ENCODE measurements around the gene LOXHD1. TPM values are rescaled to one million over a fixed set of nuclear protein-coding genes. Genes with fewer than 3 reads are reported as not detected.

LOXHD1 gene
- polyA plus RNA-seq, 3 donors: 0.53 to 0.83 (median 0.62) TPM

- no peak for DNase-seq (ENCODE audit: extremely low read depth in 1 of 11, low read depth in 9 of 11, low spot score in 4 of 11)
Observed at GRCh38 chr18:46562674-46563192, 94.3 kb downstream of the LOXHD1 start.

GRCh38 chr18:46560671-46561045, 96.4 kb downstream of the LOXHD1 start:
- no peak for DNase-seq (ENCODE audit: extremely low read depth in 1 of 11, low read depth in 9 of 11, low spot score in 4 of 11)

DNA sequence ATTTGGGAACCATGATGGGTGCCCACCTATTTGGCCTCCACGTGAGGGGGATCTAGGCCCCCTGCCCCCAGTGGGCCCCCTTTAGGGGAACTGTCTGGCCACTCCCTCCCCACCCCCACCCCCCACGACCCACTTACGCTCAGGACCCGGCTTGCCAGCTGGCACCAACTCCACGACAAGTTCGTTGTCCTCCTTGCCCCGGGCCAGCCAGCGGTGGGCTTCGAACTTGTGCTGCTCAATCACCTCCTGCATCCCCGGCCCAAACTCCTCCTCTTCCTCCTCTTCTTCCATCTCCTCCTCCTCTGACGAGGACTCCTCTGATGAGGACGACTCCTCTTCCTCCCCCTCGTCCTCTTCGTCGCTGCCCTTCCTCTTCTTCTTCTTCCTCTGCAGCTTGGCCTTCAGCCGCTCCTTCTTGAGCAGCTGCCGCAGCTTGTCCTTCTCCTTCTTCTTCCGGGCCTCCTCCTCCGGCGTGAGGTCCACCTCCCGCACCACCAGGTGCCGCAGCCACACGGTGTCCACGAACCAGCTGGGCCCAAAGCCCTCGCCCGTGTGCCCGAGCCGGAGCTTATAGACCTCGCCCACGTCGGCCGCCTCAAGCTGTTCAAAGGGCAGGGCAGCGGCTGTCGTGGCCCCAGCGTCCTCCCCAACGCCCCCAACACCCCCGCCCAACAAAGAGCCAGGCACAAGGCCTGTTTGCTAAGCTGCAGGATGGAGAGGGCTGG, 96.9 kb downstream of the LOXHD1 start:
- no peak for DNase-seq (ENCODE audit: extremely low read depth in 1 of 11, low read depth in 9 of 11, low spot score in 4 of 11)

GRCh38 chr18:46559296-46559695, 97.7 kb downstream of the LOXHD1 start:
- DNase-seq (ENCODE audit: extremely low read depth in 1 of 11, low read depth in 9 of 11, low spot score in 4 of 11): no peak

- no peak for DNase-seq (ENCODE audit: extremely low read depth in 1 of 11, low read depth in 9 of 11, low spot score in 4 of 11)
Observed at GRCh38 chr18:46556590-46557206, 100.3 kb downstream of the LOXHD1 start.

GRCh38 chr18:46555724-46556123, 101.3 kb downstream of the LOXHD1 start:
- DNase-seq (ENCODE audit: extremely low read depth in 1 of 11, low read depth in 9 of 11, low spot score in 4 of 11): no peak

DNA sequence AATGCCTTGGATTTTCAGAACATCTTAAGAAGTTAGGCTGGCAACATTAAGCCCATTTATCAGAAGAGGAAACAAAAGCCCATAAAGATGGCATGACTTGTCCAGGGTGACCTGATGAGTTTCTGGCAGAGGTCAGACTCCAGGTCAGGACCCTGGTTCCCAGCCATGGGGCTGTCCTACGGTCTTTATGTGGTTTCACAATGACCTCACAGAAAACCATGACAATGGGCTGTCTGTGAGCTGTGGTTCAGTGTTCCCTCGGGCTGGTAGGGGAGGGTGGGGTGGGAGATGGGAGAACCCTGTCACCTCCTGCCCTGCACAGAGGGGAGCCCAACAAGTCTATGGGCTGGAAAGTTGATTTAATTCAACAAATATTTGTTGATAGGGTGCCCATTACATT, 101.8 kb downstream of the LOXHD1 start:
- no peak for DNase-seq (ENCODE audit: extremely low read depth in 1 of 11, low read depth in 9 of 11, low spot score in 4 of 11)

DNA sequence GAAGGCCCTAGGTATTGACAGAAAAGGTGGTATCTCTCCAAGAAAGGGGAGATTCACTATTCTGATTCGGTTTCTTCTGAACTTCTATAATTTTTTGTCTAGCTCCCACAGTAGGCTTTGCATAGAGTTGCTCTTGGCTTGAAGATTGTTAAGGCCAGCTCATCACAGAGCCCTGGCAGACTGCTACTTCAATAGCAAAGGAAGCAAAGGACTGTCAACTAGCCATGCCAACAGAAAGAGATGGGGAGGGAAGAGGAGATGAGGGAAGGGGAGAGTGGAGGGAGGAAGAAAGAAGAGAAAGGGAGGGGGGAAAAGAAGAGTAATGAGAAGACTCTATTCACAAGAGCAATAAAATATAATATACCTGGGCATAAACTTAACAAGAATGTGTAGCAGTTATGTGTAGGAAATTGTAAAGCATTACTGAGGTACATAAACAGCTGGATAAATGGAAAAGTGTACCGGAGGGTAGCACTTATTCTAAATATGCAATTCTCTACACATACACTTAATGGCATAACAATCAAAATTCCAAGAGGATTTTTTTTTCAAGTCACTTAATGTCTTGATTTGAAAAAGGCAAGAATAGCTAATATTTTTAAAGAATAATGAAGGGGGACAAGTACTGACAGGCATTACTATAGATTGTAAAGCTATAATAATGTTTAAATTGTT, 102.5 kb downstream of the LOXHD1 start:
- DNase-seq (ENCODE audit: extremely low read depth in 1 of 11, low read depth in 9 of 11, low spot score in 4 of 11): no peak

- no peak for DNase-seq (ENCODE audit: extremely low read depth in 1 of 11, low read depth in 9 of 11, low spot score in 4 of 11)
Observed at GRCh38 chr18:46550609-46551008, 106.4 kb downstream of the LOXHD1 start.

GRCh38 chr18:46547520-46547919, 109.5 kb downstream of the LOXHD1 start:
- no peak for DNase-seq (ENCODE audit: extremely low read depth in 1 of 11, low read depth in 9 of 11, low spot score in 4 of 11)

DNA sequence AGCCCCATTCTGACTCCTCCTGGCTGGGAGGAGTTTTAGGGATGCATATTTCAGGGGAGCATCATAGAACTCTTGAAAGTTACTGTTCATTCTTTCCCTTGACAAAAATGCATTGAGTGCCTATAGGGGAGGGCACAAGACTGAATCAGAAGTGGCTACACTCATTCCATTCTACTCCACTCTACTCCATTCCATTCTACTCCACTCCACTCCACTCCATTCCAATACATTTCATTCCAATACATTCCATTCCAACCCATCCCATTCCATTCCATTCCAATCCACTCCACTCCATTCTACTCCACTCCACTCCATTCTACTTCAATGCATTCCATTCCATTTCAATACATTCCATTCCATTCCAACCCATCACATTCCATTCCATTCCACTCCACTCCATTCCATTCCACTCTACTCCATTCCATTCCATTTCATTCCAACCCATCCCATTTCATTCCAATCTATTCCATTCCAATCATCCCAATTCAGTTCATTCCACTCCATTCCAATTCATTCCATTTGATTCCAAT, 110.8 kb downstream of the LOXHD1 start:
- no peak for DNase-seq (ENCODE audit: extremely low read depth in 1 of 11, low read depth in 9 of 11, low spot score in 4 of 11)

GRCh38 chr18:46542545-46542944, 114.5 kb downstream of the LOXHD1 start:
- peak; percentile 6 to 38 (median 34) for DNase-seq (ENCODE audit: extremely low read depth in 1 of 11, low read depth in 9 of 11, low spot score in 4 of 11)

GRCh38 chr18:46541626-46542189, 115.3 kb downstream of the LOXHD1 start:
- no peak for DNase-seq (ENCODE audit: extremely low read depth in 1 of 11, low read depth in 9 of 11, low spot score in 4 of 11)

- no peak for DNase-seq (ENCODE audit: extremely low read depth in 1 of 11, low read depth in 9 of 11, low spot score in 4 of 11)
Observed at GRCh38 chr18:46538376-46538775, 118.6 kb downstream of the LOXHD1 start.

DNA sequence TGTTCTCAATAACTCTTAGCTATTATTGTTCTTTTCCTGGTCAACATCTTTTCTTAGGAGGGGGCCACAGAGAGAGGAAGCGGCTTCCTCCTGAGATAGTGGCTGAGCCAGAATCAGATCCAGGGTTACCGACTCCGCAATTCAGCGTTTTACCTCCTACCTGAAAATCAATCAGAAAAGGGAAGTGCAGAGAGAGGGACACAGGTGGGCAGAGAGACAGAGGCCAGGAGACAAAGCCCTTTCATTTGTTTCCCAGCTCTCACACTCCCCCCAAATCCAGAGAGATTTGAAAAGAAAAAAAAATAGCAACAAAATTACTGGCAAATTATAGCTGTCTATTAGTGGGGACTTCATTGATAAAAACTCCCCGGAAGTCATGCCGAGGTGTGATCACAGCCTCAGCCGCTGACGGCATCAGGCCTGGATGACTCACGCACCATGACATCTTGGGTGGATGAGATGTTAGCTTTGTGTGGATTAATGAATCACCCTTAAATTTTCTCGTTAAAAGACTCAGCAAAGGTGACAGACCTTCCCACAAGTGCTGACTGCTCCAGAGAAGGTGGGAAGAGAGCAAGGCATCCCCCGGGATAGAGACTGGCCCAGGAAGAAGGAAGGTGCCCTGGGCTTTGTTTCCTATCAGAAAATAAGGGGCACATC, 120.7 kb downstream of the LOXHD1 start:
- DNase-seq (ENCODE audit: extremely low read depth in 1 of 11, low read depth in 9 of 11, low spot score in 4 of 11): no peak

DNA sequence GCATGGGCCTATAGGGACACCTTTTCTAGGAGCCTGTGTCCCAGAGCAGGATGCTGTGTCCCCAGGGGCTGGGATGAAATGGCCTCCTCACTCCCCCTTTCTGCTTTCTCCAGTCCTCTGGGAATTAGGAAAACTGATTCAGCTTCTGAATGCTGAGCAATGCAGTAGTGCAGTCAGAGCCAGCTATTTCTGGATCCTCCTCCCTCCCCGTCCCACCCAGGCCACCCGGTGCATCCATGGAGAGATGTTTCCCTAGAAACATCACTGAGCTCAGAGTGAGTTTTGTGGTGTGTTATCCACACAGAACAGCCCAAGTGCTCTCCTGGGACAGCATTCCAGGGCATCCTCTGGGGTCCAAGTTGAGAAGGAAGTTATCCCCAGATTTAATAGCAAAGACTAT, 125.5 kb downstream of the LOXHD1 start:
- DNase-seq (ENCODE audit: extremely low read depth in 1 of 11, low read depth in 9 of 11, low spot score in 4 of 11): no peak

GRCh38 chr18:46528037-46528436, 129.0 kb downstream of the LOXHD1 start:
- no peak for DNase-seq (ENCODE audit: extremely low read depth in 1 of 11, low read depth in 9 of 11, low spot score in 4 of 11)

GRCh38 chr18:46519870-46520269, 137.2 kb downstream of the LOXHD1 start:
- no peak for DNase-seq (ENCODE audit: extremely low read depth in 1 of 11, low read depth in 9 of 11, low spot score in 4 of 11)

DNA sequence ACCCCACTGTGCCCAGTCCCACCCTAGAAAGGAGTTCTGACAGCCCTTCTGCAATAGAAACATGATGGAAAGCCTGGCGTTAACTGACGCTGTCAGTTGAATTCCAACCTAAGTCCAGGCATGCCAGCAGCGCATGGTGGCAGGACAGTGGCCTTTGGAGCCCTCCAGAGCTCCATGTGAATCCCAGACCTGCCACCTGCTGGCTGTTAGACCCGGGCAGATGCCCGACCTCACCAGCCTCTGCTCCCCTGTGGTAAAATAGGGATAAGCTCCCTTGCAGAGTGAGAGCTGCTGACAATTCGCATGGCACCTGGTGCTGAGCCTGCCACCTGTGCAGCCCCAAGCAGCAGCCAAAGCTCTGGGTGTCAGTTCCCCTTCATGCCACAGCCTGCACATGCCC, 138.6 kb downstream of the LOXHD1 start:
- no peak for DNase-seq (ENCODE audit: extremely low read depth in 1 of 11, low read depth in 9 of 11, low spot score in 4 of 11)
